GM12873 (cell line): ENCODE data around the gene CCDC34.

Source experiments
- TF ChIP-seq, protein P1 (sequence below): IDR thresholded peaks from 2 replicates; pipeline ENCODE4 v1.5.1; 2012; ENCODE audit warnings: low read depth, mild to moderate bottlenecking, moderate library complexity, low read length, control low read depth; ENCODE audit not compliant: insufficient read depth; ENCODE audit errors: missing control alignments

The CCDC34 gene

DNA sequence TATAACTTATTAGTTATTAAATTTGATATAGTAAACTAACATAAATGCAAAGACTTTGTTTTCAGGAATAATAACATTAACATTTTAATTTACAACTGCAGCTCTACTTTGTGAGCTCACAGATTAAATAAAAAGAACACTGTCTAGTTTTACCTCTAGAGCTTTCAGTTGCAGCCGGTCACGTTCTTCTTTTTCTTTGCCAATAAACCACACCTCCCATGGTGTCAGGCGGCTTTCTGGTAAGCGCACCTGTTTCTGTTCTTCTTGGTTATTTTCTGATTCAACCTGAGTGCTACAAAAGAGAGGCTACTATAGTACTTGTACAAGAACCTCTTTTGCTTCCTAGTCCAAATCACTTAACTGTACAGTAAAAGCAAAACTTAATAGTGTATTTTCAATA, 5.8 kb downstream of the CCDC34 start:
- TF ChIP-seq, protein P1, sequence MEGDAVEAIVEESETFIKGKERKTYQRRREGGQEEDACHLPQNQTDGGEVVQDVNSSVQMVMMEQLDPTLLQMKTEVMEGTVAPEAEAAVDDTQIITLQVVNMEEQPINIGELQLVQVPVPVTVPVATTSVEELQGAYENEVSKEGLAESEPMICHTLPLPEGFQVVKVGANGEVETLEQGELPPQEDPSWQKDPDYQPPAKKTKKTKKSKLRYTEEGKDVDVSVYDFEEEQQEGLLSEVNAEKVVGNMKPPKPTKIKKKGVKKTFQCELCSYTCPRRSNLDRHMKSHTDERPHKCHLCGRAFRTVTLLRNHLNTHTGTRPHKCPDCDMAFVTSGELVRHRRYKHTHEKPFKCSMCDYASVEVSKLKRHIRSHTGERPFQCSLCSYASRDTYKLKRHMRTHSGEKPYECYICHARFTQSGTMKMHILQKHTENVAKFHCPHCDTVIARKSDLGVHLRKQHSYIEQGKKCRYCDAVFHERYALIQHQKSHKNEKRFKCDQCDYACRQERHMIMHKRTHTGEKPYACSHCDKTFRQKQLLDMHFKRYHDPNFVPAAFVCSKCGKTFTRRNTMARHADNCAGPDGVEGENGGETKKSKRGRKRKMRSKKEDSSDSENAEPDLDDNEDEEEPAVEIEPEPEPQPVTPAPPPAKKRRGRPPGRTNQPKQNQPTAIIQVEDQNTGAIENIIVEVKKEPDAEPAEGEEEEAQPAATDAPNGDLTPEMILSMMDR: no peak

DNA sequence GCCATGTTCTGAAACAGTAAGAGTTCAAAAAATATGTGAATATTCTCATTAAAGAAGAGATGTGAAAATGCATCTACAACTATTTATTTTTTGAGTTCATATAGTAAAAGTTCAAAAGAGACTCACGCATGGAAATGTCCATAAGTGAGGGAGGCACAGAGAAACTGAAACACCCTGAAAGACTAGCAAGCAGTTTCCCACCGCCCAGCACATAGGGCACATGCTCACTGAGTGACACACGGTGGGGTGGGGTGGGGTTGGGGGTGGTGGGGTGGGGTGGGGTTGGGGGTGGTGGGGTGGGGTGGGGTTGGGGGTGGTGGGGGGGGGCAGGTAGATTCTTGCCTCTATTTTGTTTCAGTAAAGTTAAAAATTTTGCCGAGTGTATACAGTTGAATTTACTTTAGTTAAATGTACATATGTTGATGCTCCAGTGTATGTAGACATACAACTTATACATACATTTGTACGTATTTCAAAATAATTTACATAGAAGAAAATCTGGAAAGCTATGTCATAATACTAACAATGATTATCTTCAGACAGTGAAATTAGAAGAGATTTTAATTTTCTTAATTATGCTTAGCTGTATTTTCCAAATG, 6.3 kb downstream of the CCDC34 start:
- TF ChIP-seq, protein P1: no peak

DNA sequence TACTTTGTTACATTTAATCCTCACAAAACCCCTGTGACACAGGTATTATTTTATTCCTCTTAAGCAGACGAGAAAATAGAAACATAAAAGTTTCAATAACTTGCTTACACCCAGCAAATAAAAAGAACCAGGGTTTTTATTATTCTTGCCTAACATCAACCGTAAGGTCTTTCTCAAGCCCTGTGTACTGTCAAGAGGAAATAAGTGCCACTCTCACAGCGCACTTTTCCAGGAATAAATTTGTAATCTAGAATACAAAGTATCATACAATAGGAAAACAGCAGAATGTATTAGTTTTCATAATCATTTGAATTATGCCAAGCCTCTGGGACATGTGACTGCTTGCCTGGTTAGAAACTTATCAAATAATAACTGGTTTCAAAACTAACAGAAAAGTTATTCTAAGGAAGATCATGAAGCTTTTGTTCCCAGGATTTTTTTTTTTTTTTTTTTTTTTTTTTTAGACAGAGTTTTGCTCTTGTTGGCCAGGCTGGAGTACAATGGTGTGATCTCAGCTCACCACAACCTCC, 7.4 kb downstream of the CCDC34 start:
- TF ChIP-seq, protein P1: no peak

DNA sequence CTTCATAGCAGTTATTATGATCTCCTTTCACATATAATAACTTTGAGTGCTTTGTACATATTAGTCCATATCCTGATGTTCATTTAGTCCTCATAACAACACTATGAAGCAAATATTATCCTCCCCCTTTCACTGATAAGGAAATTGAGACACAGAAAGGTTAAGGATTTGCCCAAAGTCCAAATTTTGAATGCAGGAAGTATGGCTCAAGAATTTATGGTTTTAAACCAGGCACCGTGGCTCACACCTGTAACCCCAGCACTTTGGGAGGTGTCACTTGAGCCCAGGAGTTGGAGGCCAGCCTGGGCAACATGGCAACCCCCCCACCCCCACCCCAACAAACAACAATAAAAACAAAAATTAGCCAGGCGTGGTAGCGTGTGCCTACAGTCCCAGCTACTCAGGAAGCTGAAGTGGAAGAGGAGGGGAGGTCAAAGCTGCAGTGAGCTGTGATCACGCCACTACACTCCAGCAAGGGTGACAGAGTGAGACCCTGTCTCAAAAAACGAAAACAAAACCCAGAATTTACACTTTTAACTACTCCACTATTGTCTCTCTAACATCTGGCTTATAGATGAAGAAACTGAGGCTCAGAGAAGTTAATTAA, 8.6 kb downstream of the CCDC34 start:
- TF ChIP-seq, protein P1: no peak

DNA sequence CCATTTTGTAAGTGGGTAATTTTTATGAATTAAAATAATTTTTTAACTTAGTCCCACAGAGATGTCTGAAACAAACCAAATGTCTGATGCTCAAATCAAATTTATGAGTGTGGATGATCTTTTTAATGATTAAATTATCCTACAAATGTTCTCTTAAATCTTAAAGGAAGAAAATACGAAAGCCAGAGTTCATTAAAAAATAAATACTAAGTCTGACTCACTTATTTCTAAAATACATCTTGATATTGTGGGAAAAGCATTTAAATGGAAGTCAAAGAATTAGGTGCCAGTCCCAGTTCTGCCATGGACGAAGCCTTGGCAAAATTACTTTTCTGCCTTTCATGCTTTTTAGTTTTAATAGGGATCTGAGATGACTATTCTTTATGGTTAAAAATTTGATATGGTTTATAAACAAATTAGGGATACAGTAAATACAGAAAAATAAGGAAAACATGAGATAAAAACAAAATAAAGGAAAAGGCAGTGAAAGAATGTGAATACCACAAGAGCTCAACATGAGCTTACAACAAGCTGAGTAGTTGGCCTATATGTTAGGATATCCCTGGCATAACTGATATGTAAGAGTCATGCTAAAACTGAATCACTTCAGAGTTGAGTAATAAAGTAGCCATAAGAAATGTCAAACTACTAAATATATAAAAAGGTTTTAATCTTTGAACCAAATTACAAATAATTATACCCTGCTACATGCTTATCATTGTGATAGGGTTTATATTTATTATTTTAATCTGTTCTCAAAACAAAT, 9.2 kb downstream of the CCDC34 start:
- TF ChIP-seq, protein P1: no peak

DNA sequence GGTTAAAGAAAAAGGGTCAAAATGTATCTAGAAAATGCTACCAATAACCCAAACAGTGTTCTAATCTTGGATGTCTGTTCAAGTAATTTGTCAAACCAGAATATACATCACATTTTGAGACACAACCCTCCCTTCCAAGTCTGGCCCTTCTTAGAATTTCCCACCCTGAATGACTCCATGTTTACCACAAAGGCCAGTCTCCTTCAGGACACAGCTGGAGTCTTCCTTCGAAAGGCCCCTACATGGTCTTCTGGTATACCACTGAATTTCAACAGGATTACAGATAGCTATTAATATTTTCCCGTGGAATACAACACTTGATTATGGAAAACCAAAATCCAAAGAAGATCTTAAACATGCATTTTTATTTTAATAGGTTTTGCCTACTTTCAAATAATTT, 10.2 kb downstream of the CCDC34 start:
- TF ChIP-seq, protein P1: no peak

DNA sequence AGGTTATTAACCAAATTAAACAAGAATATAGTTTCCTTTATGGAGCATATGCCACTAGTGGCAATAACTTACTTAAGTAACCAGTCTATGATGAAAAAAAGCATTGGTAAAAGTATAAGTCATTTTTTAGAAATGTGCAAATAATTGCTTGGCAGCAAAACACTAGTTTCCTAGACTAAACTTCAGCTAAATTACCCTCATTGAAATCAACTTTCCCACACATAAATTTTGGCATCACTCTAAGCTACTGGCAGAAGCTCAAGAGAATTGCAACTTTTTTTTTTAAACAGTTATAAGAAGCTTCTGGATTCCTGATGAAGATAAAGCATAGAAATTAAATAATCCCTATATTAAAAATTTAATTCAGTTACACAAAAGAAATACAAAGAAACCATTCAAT, 12.5 kb downstream of the CCDC34 start:
- TF ChIP-seq, protein P1: no peak
